Measurements from ENCODE around the gene MYL2.

Gene MYL2

GRCh38 chr12:110862329-110862728 is 58.0 kb downstream of the MYL2 start:
- Histone ChIP-seq H3K4me3 (ENCODE audit: low read length) (no peak overlapping the region), H3K9me3 (ENCODE audit: control insufficient read depth, low read length) (peaks cover 3% of the 10 kb centered on the region), H3K4me1 (ENCODE audit: control insufficient read depth, insufficient read depth, low read length) (no peaks in the 10 kb centered on the region), H3K27me3 (replicated peaks; ENCODE audit: control insufficient read depth, insufficient read depth, low read length) (peaks cover 14% of the 10 kb centered on the region), H3K9ac (ENCODE audit: low read length) (no peak overlapping the region), H3K36me3 (ENCODE audit: control insufficient read depth, insufficient read depth, low read length, severe bottlenecking) (no peaks in the 10 kb centered on the region)
- DNase-seq (ENCODE audit: low read depth) = no peak

GRCh38 chr12:110861729-110862128 is 58.6 kb downstream of the MYL2 start:
- Histone ChIP-seq H3K4me1 (ENCODE audit: control insufficient read depth, insufficient read depth, low read length) (no peaks in the 10 kb centered on the region), H3K36me3 (ENCODE audit: control insufficient read depth, insufficient read depth, low read length, severe bottlenecking) (no peaks in the 10 kb centered on the region), H3K9me3 (ENCODE audit: control insufficient read depth, low read length) (peaks cover 3% of the 10 kb centered on the region), H3K9ac (ENCODE audit: low read length) (no peak overlapping the region), H3K4me3 (ENCODE audit: low read length) (no peak overlapping the region), H3K27me3 (replicated peaks; ENCODE audit: control insufficient read depth, insufficient read depth, low read length) (peaks cover 14% of the 10 kb centered on the region)
- DNase-seq (ENCODE audit: low read depth) = no peak

Measured in adipocyte (in vitro differentiated cells).